T-helper 17 cell (primary cell): ENCODE results near the gene PTPN2. TPM values are rescaled to one million over a fixed set of nuclear protein-coding genes. Genes with fewer than 3 reads are reported as not detected.
"Not testable (repeated sequence)": the region's sequence is repeated elsewhere in the genome, so short reads cannot be mapped to it uniquely, and the experiment has no call there.

Experiments used
- ATAC-seq: fragments of 150-1000 bp; cut with Tn5 transposase; 2 replicates; pipeline ENCODE4 v1.10.0; 2021; ENCODE audit warnings: mild to moderate bottlenecking, moderate library complexity
- DNase-seq, 3 donors: peaks; one replicate each; pipeline versions ENCODE4 v3.0.0 to v3.0.0-alpha.2; 2020 to 2021
- H3K9me3 ChIP-seq: one replicate; pipeline ENCODE4 v1.7.0; 2013; ENCODE audit warnings: low read length, mild to moderate bottlenecking; ENCODE audit not compliant: control insufficient read depth, poor library complexity, severe bottlenecking
- H3K27ac Mint-ChIP-seq: one replicate; pipeline ENCODE4 v1.8.0; 2022; ENCODE audit warnings: mild to moderate bottlenecking, moderate library complexity, mixed read lengths
- H3K27me3 Mint-ChIP-seq: one replicate; pipeline ENCODE4 v1.8.0; 2022; ENCODE audit warnings: mixed read lengths
- H3K36me3 Mint-ChIP-seq: one replicate; pipeline ENCODE4 v1.8.0; 2022; ENCODE audit warnings: low read depth, mixed read lengths
- H3K4me1 Mint-ChIP-seq: one replicate; pipeline ENCODE4 v1.8.0; 2022; ENCODE audit warnings: mild to moderate bottlenecking, mixed read lengths
- H3K4me3 Mint-ChIP-seq: one replicate; pipeline ENCODE4 v1.8.0; 2022; ENCODE audit warnings: mild to moderate bottlenecking, moderate library complexity, mixed read lengths
- total RNA-seq, 4 donors: library from RNA in 2 of 4; stranded (reverse) in 2 of 4; gene quantifications; one replicate each; pipeline ENCODE4 v1.2.3 and lab custom pipeline; 2022 to 2026

PTPN2 gene
- total RNA-seq, 2 donors from 2014 or later = 72.8 to 74.8 TPM

- H3K9me3 ChIP-seq = no peaks in the 10 kb centered on the region
- Mint-ChIP-seq H3K27me3 (no peaks in the 10 kb centered on the region), H3K4me1 (no peaks in the 10 kb centered on the region), H3K4me3 (no peak overlapping the region), H3K36me3 (no peaks in the 10 kb centered on the region), H3K27ac (no peak overlapping the region)
- DNase-seq = no peak
- ATAC-seq = no peak
These were observed 116.4 kb downstream of the PTPN2 start for GRCh38 chr18:12767580-12768155.

GRCh38 chr18:12766986-12767433, 117.0 kb downstream of the PTPN2 start:
- no peaks in the 10 kb centered on the region for H3K27me3 Mint-ChIP-seq
- no peak for DNase-seq

GRCh38 chr18:12765586-12765985, 118.5 kb downstream of the PTPN2 start:
- H3K9me3 ChIP-seq = no peaks in the 10 kb centered on the region
- Mint-ChIP-seq H3K36me3 (no peaks in the 10 kb centered on the region), H3K27ac (no peak overlapping the region), H3K4me1 (no peaks in the 10 kb centered on the region), H3K27me3 (no peaks in the 10 kb centered on the region), H3K4me3 (no peak overlapping the region)
- no peak for ATAC-seq
- DNase-seq = no peak

More at GRCh38 chr18:12766986-12767433, 117.0 kb downstream of the PTPN2 start:
- Mint-ChIP-seq H3K4me3 (no peak overlapping the region), H3K36me3 (no peaks in the 10 kb centered on the region), H3K4me1 (no peaks in the 10 kb centered on the region), H3K27ac (no peak overlapping the region)
- H3K9me3 ChIP-seq = no peaks in the 10 kb centered on the region
- no peak for ATAC-seq

GRCh38 chr18:12765126-12765525, 118.9 kb downstream of the PTPN2 start:
- no peaks in the 10 kb centered on the region for H3K27me3 Mint-ChIP-seq
- H3K4me3 Mint-ChIP-seq = no peak overlapping the region
- no peaks in the 10 kb centered on the region for H3K4me1 Mint-ChIP-seq
- no peak overlapping the region for H3K27ac Mint-ChIP-seq
- H3K9me3 ChIP-seq = no peaks in the 10 kb centered on the region
- H3K36me3 Mint-ChIP-seq = no peaks in the 10 kb centered on the region
- no peak for ATAC-seq
- DNase-seq = no peak

- H3K4me1 Mint-ChIP-seq, H3K27ac Mint-ChIP-seq, H3K27me3 Mint-ChIP-seq, DNase-seq, H3K36me3 Mint-ChIP-seq, H3K4me3 Mint-ChIP-seq, H3K9me3 ChIP-seq, ATAC-seq: not testable (repeated sequence)
These were observed 125.5 kb downstream of the PTPN2 start for GRCh38 chr18:12758566-12758965.

- not testable (repeated sequence) for H3K4me1 Mint-ChIP-seq, H3K27ac Mint-ChIP-seq, ATAC-seq, H3K9me3 ChIP-seq, H3K4me3 Mint-ChIP-seq, DNase-seq, H3K27me3 Mint-ChIP-seq, H3K36me3 Mint-ChIP-seq
These were observed 127.3 kb downstream of the PTPN2 start for GRCh38 chr18:12756619-12757239.

- H3K36me3 Mint-ChIP-seq, H3K4me1 Mint-ChIP-seq, H3K27ac Mint-ChIP-seq, H3K9me3 ChIP-seq, ATAC-seq, H3K27me3 Mint-ChIP-seq, DNase-seq, H3K4me3 Mint-ChIP-seq: not testable (repeated sequence)
These were observed 128.4 kb downstream of the PTPN2 start for GRCh38 chr18:12755606-12756005.

- ATAC-seq (no peak), DNase-seq (no peak)
- H3K9me3 ChIP-seq = no peaks in the 10 kb centered on the region
- peaks cover 5% of the 10 kb centered on the region for H3K4me1 Mint-ChIP-seq
- no peak overlapping the region for H3K4me3 Mint-ChIP-seq
- no peak overlapping the region for H3K27ac Mint-ChIP-seq
- H3K27me3 Mint-ChIP-seq = no peaks in the 10 kb centered on the region
- H3K36me3 Mint-ChIP-seq = no peaks in the 10 kb centered on the region
These were observed 129.5 kb downstream of the PTPN2 start for GRCh38 chr18:12754511-12754910.

GRCh38 chr18:12751891-12752290, 132.1 kb downstream of the PTPN2 start:
- ATAC-seq = no peak
- no peaks in the 10 kb centered on the region for H3K9me3 ChIP-seq
- Mint-ChIP-seq H3K27ac (no peak overlapping the region), H3K4me1 (peaks cover 12% of the 10 kb centered on the region), H3K36me3 (no peaks in the 10 kb centered on the region), H3K4me3 (no peak overlapping the region), H3K27me3 (peaks cover 5% of the 10 kb centered on the region)
- no peak for DNase-seq

- ATAC-seq = no peak
- no peak overlapping the region for H3K27ac Mint-ChIP-seq
These were observed 132.5 kb downstream of the PTPN2 start for GRCh38 chr18:12751503-12751884.

GRCh38 chr18:12750715-12751502, 133.1 kb downstream of the PTPN2 start:
- Mint-ChIP-seq H3K27ac (no peak overlapping the region), H3K4me3 (no peak overlapping the region), H3K27me3 (peaks cover 5% of the 10 kb centered on the region), H3K4me1 (peaks cover 12% of the 10 kb centered on the region), H3K36me3 (no peaks in the 10 kb centered on the region)
- no peak for DNase-seq
- H3K9me3 ChIP-seq = no peaks in the 10 kb centered on the region
- no peak for ATAC-seq

More at GRCh38 chr18:12751503-12751884, 132.5 kb downstream of the PTPN2 start:
- H3K4me3 Mint-ChIP-seq = no peak overlapping the region
- H3K9me3 ChIP-seq = no peaks in the 10 kb centered on the region
- H3K4me1 Mint-ChIP-seq = peaks cover 12% of the 10 kb centered on the region
- peaks cover 5% of the 10 kb centered on the region for H3K27me3 Mint-ChIP-seq
- no peak for DNase-seq
- no peaks in the 10 kb centered on the region for H3K36me3 Mint-ChIP-seq

GRCh38 chr18:12750076-12750714, 133.8 kb downstream of the PTPN2 start:
- H3K9me3 ChIP-seq = no peaks in the 10 kb centered on the region
- no peak for ATAC-seq
- Mint-ChIP-seq H3K36me3 (no peaks in the 10 kb centered on the region), H3K27me3 (peaks cover 5% of the 10 kb centered on the region), H3K4me3 (no peak overlapping the region), H3K27ac (peak overlapping the region; percentile 21), H3K4me1 (peaks cover 12% of the 10 kb centered on the region)
- no peak for DNase-seq

- Mint-ChIP-seq H3K36me3 (no peaks in the 10 kb centered on the region), H3K4me1 (peaks cover 11% of the 10 kb centered on the region), H3K27ac (no peak overlapping the region), H3K4me3 (no peak overlapping the region), H3K27me3 (peaks cover 5% of the 10 kb centered on the region)
- no peaks in the 10 kb centered on the region for H3K9me3 ChIP-seq
- ATAC-seq = no peak
- no peak for DNase-seq
These were observed 134.9 kb downstream of the PTPN2 start for GRCh38 chr18:12749121-12749520.
